ENCODE data around the gene ASIC2.

The ASIC2 gene

GRCh38 chr17:33171931-33172330, 121.2 kb downstream of the ASIC2 start:
- ATAC-seq: no peak

GRCh38 chr17:33169580-33170285, 123.4 kb downstream of the ASIC2 start:
- TF ChIP-seq ZNF8 (CRISPR knock-in tag; IDR thresholded peaks at IDR 0.05): no peak
- no peak for TF ChIP-seq CSRNP3 (CRISPR knock-in tag; IDR thresholded peaks at IDR 0.05)
- ATAC-seq: no peak

More at GRCh38 chr17:33171931-33172330, 121.2 kb downstream of the ASIC2 start:
- no peak for TF ChIP-seq SNAI2 (CRISPR knock-in tag; IDR thresholded peaks at IDR 0.05)
- TF ChIP-seq TCF4 (CRISPR knock-in tag; IDR thresholded peaks at IDR 0.05; ENCODE audit: borderline replicate concordance): no peak
- no peak for TF ChIP-seq ZC3H10 (CRISPR knock-in tag; IDR thresholded peaks at IDR 0.05)
- TF ChIP-seq ESRRG (CRISPR knock-in tag; IDR thresholded peaks at IDR 0.05): no peak

- TF ChIP-seq ZNF565 (CRISPR knock-in tag; conservative IDR thresholded peaks at IDR 0.05; ENCODE audit: low read depth) (no peak), ZFP30 (CRISPR knock-in tag; IDR thresholded peaks at IDR 0.05) (no peak), ZNF8 (CRISPR knock-in tag; IDR thresholded peaks at IDR 0.05) (no peak), CSRNP3 (CRISPR knock-in tag; IDR thresholded peaks at IDR 0.05) (no peak), ZNF70 (CRISPR knock-in tag; IDR thresholded peaks at IDR 0.05) (no peak), ZC3H10 (CRISPR knock-in tag; IDR thresholded peaks at IDR 0.05) (no peak), GLIS3 (CRISPR knock-in tag; IDR thresholded peaks at IDR 0.05) (no peak), ARNTL (CRISPR knock-in tag; IDR thresholded peaks at IDR 0.05; ENCODE audit: borderline replicate concordance, low read depth) (no peak), RARB (CRISPR knock-in tag; IDR thresholded peaks at IDR 0.05) (no peak), ESRRG (CRISPR knock-in tag; IDR thresholded peaks at IDR 0.05) (no peak), TOX (CRISPR knock-in tag; IDR thresholded peaks at IDR 0.05; ENCODE audit: borderline replicate concordance) (no peak), SNAI2 (CRISPR knock-in tag; IDR thresholded peaks at IDR 0.05) (no peak), BACH2 (CRISPR knock-in tag; IDR thresholded peaks at IDR 0.05; ENCODE audit: borderline replicate concordance) (no peak), CREB5 (CRISPR knock-in tag; IDR thresholded peaks at IDR 0.05; ENCODE audit: low read depth) (no peak), CSDC2 (CRISPR knock-in tag; IDR thresholded peaks at IDR 0.05) (no peak), TSHZ2 (CRISPR knock-in tag; IDR thresholded peaks at IDR 0.05) (no peak), POU6F1 (CRISPR knock-in tag; IDR thresholded peaks at IDR 0.05; ENCODE audit: borderline replicate concordance, low read depth) (no peak)
- no peak for ATAC-seq
Observed at GRCh38 chr17:33167736-33168135, 125.4 kb downstream of the ASIC2 start.

GRCh38 chr17:33166472-33166871, 126.6 kb downstream of the ASIC2 start:
- ATAC-seq: no peak
- TF ChIP-seq ESRRG (CRISPR knock-in tag; IDR thresholded peaks at IDR 0.05) (no peak), CSRNP3 (CRISPR knock-in tag; IDR thresholded peaks at IDR 0.05) (no peak), TCF4 (CRISPR knock-in tag; IDR thresholded peaks at IDR 0.05; ENCODE audit: borderline replicate concordance) (no peak), ARNTL (CRISPR knock-in tag; IDR thresholded peaks at IDR 0.05; ENCODE audit: borderline replicate concordance, low read depth) (no peak), PATZ1 (CRISPR knock-in tag; IDR thresholded peaks at IDR 0.05; ENCODE audit: borderline replicate concordance) (no peak), CREB5 (CRISPR knock-in tag; IDR thresholded peaks at IDR 0.05; ENCODE audit: low read depth) (no peak), CSDC2 (CRISPR knock-in tag; IDR thresholded peaks at IDR 0.05) (no peak), ZNF8 (CRISPR knock-in tag; IDR thresholded peaks at IDR 0.05) (no peak), RARB (CRISPR knock-in tag; IDR thresholded peaks at IDR 0.05) (no peak), ZNF70 (CRISPR knock-in tag; IDR thresholded peaks at IDR 0.05) (no peak)

Data from SK-N-SH treated with all-trans-retinoic acid at 6 μM for 48 hours (cell line).